BLaER1 treated with 17β-estradiol and CSF1 and Interleukin-3, amounts not matched to agents 10 nM and 100 nM (cell line): ENCODE data around the gene ANO9.
"Not testable (repeated sequence)": the region's sequence is repeated elsewhere in the genome, so short reads cannot be mapped to it uniquely, and the experiment has no call there.

ENCODE experiments used
- H3K27ac ChIP-seq, 11 experiments: shearing (Covaris generic); formaldehyde crosslinking; 2 replicates each; pipeline ENCODE4 v1.8.1; 2022
- H3K27me3 ChIP-seq, 11 experiments: shearing (Covaris generic); formaldehyde crosslinking; 2 replicates each; pipeline ENCODE4 v1.8.1; 2022
- H3K36me3 ChIP-seq, 11 experiments: shearing (Covaris generic); formaldehyde crosslinking; 2 replicates each; pipeline ENCODE4 v1.8.1; 2022
- H3K4me1 ChIP-seq, 10 experiments: shearing (Covaris generic); formaldehyde crosslinking; 2 replicates each; pipeline ENCODE4 v1.8.1; 2022
- H3K4me2 ChIP-seq, 11 experiments: shearing (Covaris generic); formaldehyde crosslinking; 2 replicates each; pipeline ENCODE4 v1.8.1; 2022
- H3K4me3 ChIP-seq, 10 experiments: shearing (Covaris generic); formaldehyde crosslinking; 2 replicates each; pipeline ENCODE4 v1.8.1; 2022
- H3K9ac ChIP-seq, 11 experiments: shearing (Covaris generic); formaldehyde crosslinking; 2 replicates each; pipeline ENCODE4 v1.8.1; 2022
- H3K9me3 ChIP-seq, 11 experiments: shearing (Covaris generic); formaldehyde crosslinking; replicated peaks in 1 of 11; 2 replicates each; pipeline ENCODE4 v1.8.1; 2022
- H4K20me1 ChIP-seq, 11 experiments: shearing (Covaris generic); formaldehyde crosslinking; 2 replicates each; pipeline ENCODE4 v1.8.1; 2022
- Cebpa-rat ChIP-seq, 11 experiments: shearing (Covaris generic); IDR thresholded peaks; 2 replicates each; pipeline ENCODE4 v1.8.1; 2022

The ANO9 gene

GRCh38 chr11:438101-438844 is 3.5 kb downstream of the ANO9 start:
- TF ChIP-seq Cebpa-rat (IDR thresholded peaks at IDR 0.05) = no peak
- Histone ChIP-seq H3K9ac (no peak overlapping the region; a peak in 1 of 22 replicates), H3K27me3 (peaks cover 0 to 7% (median 0%) of the 10 kb centered on the region in 11 experiments; a peak in 4 of 22 replicates), H3K4me2 (0 out of 22 replicates have a peak overlapping the region, but pooled peaks of 2 of the 11 experiments have one; percentile 1 to 7), H3K27ac (no peak overlapping the region), H3K4me3 (no peak overlapping the region), H3K9me3 (peaks cover 0 to 5% (median 0%) of the 10 kb centered on the region in 11 experiments; a peak in 1 of 22 replicates), H4K20me1 (no peaks in the 10 kb centered on the region; a peak in 1 of 22 replicates), H3K36me3 (no peaks in the 10 kb centered on the region), H3K4me1 (peaks cover 12 to 40% (median 32%) of the 10 kb centered on the region in 10 experiments; a peak in 18 of 20 replicates)

DNA sequence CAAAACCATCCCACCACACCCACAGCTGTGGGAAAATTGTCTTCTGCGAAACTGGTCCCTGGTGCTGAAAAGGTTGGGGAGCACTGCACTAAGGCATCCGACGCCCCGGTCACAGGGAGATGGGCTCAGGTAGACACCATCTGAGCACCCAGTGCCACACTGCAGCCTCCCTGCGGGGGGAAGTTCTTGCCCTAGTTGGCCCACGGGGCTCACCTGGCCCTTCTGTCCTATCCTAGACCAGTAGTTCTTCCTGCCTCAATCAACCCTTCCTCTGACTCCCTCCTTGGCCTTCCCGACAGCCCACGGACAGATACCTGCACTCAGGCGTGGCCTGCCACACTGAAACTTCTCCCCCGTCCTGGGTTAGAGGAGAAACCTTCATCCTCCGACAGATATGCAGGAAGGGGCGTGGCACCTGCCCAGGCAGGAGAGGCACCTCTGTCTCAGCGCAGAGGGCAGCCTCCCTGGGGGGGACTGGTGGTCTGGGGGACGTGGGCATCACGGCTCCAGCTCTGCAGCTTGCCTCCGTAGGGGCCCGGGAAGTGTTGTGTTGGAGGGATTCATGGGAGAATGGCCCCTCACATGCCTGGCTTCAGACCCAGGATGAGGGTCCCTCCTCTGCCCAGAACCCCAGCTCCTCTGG is 4.5 kb downstream of the ANO9 start:
- Histone ChIP-seq H3K4me3 (no peak overlapping the region), H3K9ac (no peak overlapping the region; a peak in 1 of 22 replicates), H3K9me3 (peaks cover 0 to 5% (median 0%) of the 10 kb centered on the region in 11 experiments; a peak in 1 of 22 replicates), H3K4me2 (peak overlapping the region in 3 of 11 experiments; percentile 1 to 24 (median 7); a peak in 1 of 22 replicates), H3K36me3 (no peaks in the 10 kb centered on the region), H3K4me1 (peaks cover 12 to 31% (median 24%) of the 10 kb centered on the region in 10 experiments; a peak in 18 of 20 replicates), H3K27me3 (peaks cover 0 to under 1% (median 0%) of the 10 kb centered on the region in 11 experiments; a peak in 1 of 22 replicates), H3K27ac (no peak overlapping the region), H4K20me1 (no peaks in the 10 kb centered on the region; a peak in 1 of 22 replicates)
- no peak for TF ChIP-seq Cebpa-rat (IDR thresholded peaks at IDR 0.05)

DNA sequence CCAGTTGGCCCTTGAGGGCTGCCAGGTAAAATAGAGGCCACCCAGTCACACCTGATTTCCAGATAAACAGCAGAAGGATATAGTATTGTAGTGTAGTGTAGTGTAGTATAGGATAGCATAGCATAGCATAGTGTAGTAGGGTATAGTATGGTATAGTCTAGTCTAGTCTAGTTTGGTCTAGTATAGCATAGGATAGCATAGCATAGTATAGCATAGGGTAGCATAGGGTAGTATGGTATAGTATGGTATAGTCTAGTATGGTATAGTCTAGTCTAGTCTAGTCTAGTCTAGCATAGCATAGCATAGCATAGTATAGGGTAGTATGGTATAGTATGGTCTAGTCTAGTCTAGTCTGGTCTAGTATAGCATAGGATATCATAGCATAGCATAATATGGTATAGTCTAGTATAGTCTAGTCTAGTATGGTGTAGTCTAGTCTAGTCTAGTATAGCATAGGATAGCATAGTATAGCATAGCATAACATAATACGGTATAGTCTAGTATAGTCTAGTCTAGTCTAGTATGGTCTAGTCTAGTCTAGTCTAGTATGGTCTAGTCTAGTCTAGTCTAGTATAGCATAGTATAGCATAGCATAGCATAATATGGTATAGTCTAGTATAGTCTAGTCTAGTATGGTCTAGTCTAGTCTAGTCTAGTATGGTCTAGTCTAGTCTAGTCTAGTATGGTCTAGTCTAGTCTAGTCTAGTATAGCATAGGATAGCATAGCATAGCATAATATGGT is 6.6 kb downstream of the ANO9 start:
- H3K9ac ChIP-seq, H3K27ac ChIP-seq, H3K36me3 ChIP-seq, H3K27me3 ChIP-seq, H3K4me3 ChIP-seq, H4K20me1 ChIP-seq, H3K4me2 ChIP-seq, H3K9me3 ChIP-seq: not testable (repeated sequence)
- peaks cover 0 to 15% (median 8%) of the 10 kb centered on the region in 10 experiments; a peak in 7 of 20 replicates for H3K4me1 ChIP-seq

DNA sequence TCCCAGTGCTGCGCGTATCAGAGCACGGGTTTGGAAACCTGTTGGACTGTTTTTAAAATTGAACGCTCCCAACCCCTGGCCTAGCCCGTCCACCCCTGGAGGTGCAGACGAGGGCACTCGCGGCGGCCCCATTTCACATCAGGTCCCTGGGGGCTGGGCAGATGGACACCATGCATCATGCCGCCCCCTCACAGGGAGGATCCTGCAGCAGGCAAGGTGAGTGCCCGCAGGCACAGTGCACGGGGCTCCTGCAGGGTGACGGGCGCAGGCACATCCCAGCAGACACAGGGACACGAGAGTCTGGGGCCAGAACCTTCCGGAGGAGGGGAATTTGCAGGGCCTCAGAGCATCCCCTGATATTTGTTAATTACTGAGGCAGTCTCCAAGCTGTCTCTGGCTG is 7.3 kb downstream of the ANO9 start:
- peaks cover 0 to 15% (median 8%) of the 10 kb centered on the region in 10 experiments; a peak in 7 of 20 replicates for H3K4me1 ChIP-seq
- no peaks in the 10 kb centered on the region for H3K27me3 ChIP-seq
- no peak overlapping the region for H3K4me2 ChIP-seq
- H3K4me3 ChIP-seq = no peak overlapping the region
- H4K20me1 ChIP-seq = no peaks in the 10 kb centered on the region; a peak in 1 of 22 replicates
- no peak overlapping the region for H3K9ac ChIP-seq
- no peak for TF ChIP-seq Cebpa-rat (IDR thresholded peaks at IDR 0.05)
- no peak overlapping the region for H3K27ac ChIP-seq
- peaks cover 0 to 5% (median 0%) of the 10 kb centered on the region in 11 experiments; a peak in 1 of 22 replicates for H3K9me3 ChIP-seq
- no peaks in the 10 kb centered on the region for H3K36me3 ChIP-seq

GRCh38 chr11:433641-434040 is 8.2 kb downstream of the ANO9 start:
- H3K27me3 ChIP-seq = no peaks in the 10 kb centered on the region
- H3K27ac ChIP-seq = no peak overlapping the region
- TF ChIP-seq Cebpa-rat (IDR thresholded peaks at IDR 0.05) = no peak
- no peak overlapping the region for H3K4me3 ChIP-seq
- H3K9me3 ChIP-seq = peaks cover 0 to 5% (median 0%) of the 10 kb centered on the region in 11 experiments; a peak in 1 of 22 replicates
- H3K9ac ChIP-seq = no peak overlapping the region
- H3K4me2 ChIP-seq = no peak overlapping the region
- H4K20me1 ChIP-seq = no peaks in the 10 kb centered on the region; a peak in 1 of 22 replicates
- peaks cover 0 to 11% (median 8%) of the 10 kb centered on the region in 10 experiments; a peak in 7 of 20 replicates for H3K4me1 ChIP-seq
- no peaks in the 10 kb centered on the region for H3K36me3 ChIP-seq

DNA sequence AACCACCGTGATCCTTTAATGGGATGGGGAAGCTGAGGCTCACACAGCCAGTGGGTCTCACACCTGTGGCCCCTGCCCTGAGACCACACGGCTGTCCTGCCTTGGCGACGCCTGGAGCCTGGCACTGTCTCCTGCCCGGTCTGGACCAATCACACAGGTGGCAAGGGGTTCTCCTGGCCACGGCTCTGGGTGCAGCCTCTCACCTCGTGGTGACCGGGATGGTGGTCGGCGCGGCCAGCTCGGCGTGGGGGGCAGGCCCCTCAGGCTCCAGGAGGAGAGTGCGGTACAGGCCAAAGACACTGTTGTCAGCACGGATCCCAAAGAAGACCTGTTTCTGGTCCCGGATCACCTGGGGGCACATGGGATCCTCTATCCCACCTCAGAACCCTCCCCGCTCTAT is 8.7 kb downstream of the ANO9 start:
- no peak overlapping the region for H3K4me2 ChIP-seq
- no peak overlapping the region for H3K27ac ChIP-seq
- H3K9me3 ChIP-seq = peaks cover 0 to 5% (median 0%) of the 10 kb centered on the region in 11 experiments; a peak in 1 of 22 replicates
- H3K36me3 ChIP-seq = no peaks in the 10 kb centered on the region
- no peak for TF ChIP-seq Cebpa-rat (IDR thresholded peaks at IDR 0.05)
- no peak overlapping the region for H3K4me3 ChIP-seq
- H4K20me1 ChIP-seq = no peaks in the 10 kb centered on the region; a peak in 1 of 22 replicates
- H3K27me3 ChIP-seq = no peaks in the 10 kb centered on the region
- H3K9ac ChIP-seq = no peak overlapping the region
- peaks cover 0 to 11% (median 7%) of the 10 kb centered on the region in 10 experiments; a peak in 7 of 20 replicates for H3K4me1 ChIP-seq

GRCh38 chr11:432501-433100 is 9.2 kb downstream of the ANO9 start:
- H3K27me3 ChIP-seq = no peaks in the 10 kb centered on the region
- H3K4me1 ChIP-seq = peaks cover 0 to 5% (median 2%) of the 10 kb centered on the region in 10 experiments; a peak in 7 of 20 replicates
- H3K9ac ChIP-seq = no peak overlapping the region
- H3K27ac ChIP-seq = no peak overlapping the region
- H4K20me1 ChIP-seq = no peaks in the 10 kb centered on the region; a peak in 1 of 22 replicates
- no peak overlapping the region for H3K4me2 ChIP-seq
- no peak for TF ChIP-seq Cebpa-rat (IDR thresholded peaks at IDR 0.05)
- no peaks in the 10 kb centered on the region for H3K36me3 ChIP-seq
- no peak overlapping the region for H3K4me3 ChIP-seq
- peaks cover 0 to 5% (median 0%) of the 10 kb centered on the region in 11 experiments; a peak in 1 of 22 replicates for H3K9me3 ChIP-seq

DNA sequence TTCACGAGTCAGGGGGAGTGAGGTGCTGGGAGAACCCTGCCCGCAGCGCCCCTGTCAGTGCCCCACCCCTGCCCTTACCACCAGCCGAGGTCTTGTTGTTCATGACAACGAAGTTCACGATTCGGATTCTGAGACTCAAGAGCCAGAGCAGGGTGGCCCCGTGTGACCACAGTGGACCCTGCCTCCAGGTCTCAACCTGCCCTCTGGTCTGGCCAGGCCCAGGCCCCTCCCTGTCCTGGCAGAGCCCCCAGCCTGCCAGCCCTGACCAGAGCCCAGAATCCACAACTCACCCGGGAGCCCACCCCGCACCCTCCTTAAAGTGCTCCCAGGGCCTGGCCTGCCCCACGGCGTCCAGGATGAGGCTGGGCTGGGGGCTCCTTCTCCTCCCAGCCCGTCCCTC is 9.9 kb downstream of the ANO9 start:
- TF ChIP-seq Cebpa-rat (IDR thresholded peaks at IDR 0.05) = no peak
- H3K4me1 ChIP-seq = no peaks in the 10 kb centered on the region
- H3K9me3 ChIP-seq = no peaks in the 10 kb centered on the region
- no peak overlapping the region for H3K4me3 ChIP-seq
- no peaks in the 10 kb centered on the region; a peak in 1 of 22 replicates for H4K20me1 ChIP-seq
- no peaks in the 10 kb centered on the region for H3K36me3 ChIP-seq
- no peaks in the 10 kb centered on the region for H3K27me3 ChIP-seq
- H3K9ac ChIP-seq = no peak overlapping the region
- H3K27ac ChIP-seq = no peak overlapping the region
- no peak overlapping the region for H3K4me2 ChIP-seq
